NCI-H510A treated with DMSO at 0.1 percent for 48 hours (cell line): Measurements from ENCODE around the gene MVB12B.
"Not testable (repeated sequence)": the region's sequence is repeated elsewhere in the genome, so short reads cannot be mapped to it uniquely, and the experiment has no call there.

Source experiments
- DNase-seq: peaks from one replicate; lab custom pipeline; 2025; lab: John Stamatoyannopoulos, UW

MVB12B gene

GRCh38 chr9:126474206-126474765, 147.7 kb downstream of the MVB12B start:
- no peak for DNase-seq

- DNase-seq = no peak
Observed at GRCh38 chr9:126474786-126475485, 148.3 kb downstream of the MVB12B start.

- no peak for DNase-seq
Observed at GRCh38 chr9:126475933-126476555, 149.4 kb downstream of the MVB12B start.

GRCh38 chr9:126477432-126477831, 150.8 kb downstream of the MVB12B start:
- not testable (repeated sequence) for DNase-seq

GRCh38 chr9:126478216-126478981, 151.8 kb downstream of the MVB12B start:
- DNase-seq = no peak

- DNase-seq = no peak
Observed at GRCh38 chr9:126479515-126479914, 152.9 kb downstream of the MVB12B start.

- peak; percentile 13 for DNase-seq
Observed at GRCh38 chr9:126480813-126481212, 154.2 kb downstream of the MVB12B start.

- no peak for DNase-seq
Observed at GRCh38 chr9:126481862-126482261, 155.2 kb downstream of the MVB12B start.

- DNase-seq = no peak
Observed at GRCh38 chr9:126482361-126483044, 155.9 kb downstream of the MVB12B start.

GRCh38 chr9:126483468-126484073, 156.9 kb downstream of the MVB12B start:
- DNase-seq = no peak

GRCh38 chr9:126485662-126486061, 159.0 kb downstream of the MVB12B start:
- no peak for DNase-seq

GRCh38 chr9:126486276-126486675, 159.6 kb downstream of the MVB12B start:
- DNase-seq = no peak

GRCh38 chr9:126487856-126488255, 161.2 kb downstream of the MVB12B start:
- no peak for DNase-seq

- no peak for DNase-seq
Observed at GRCh38 chr9:126488310-126488709, 161.7 kb downstream of the MVB12B start.

GRCh38 chr9:126488881-126489404, 162.3 kb downstream of the MVB12B start:
- DNase-seq = no peak

- DNase-seq = no peak
Observed at GRCh38 chr9:126489581-126490213, 163.1 kb downstream of the MVB12B start.

- peak; percentile 24 for DNase-seq
Observed at GRCh38 chr9:126490214-126490631, 163.6 kb downstream of the MVB12B start.

GRCh38 chr9:126490871-126491567, 164.4 kb downstream of the MVB12B start:
- peak; percentile 85 for DNase-seq

GRCh38 chr9:126491568-126491879, 164.9 kb downstream of the MVB12B start:
- DNase-seq = no peak

GRCh38 chr9:126491949-126492348, 165.3 kb downstream of the MVB12B start:
- no peak for DNase-seq
